GM13977 (cell line): Measurements from ENCODE around the gene PKDREJ.

Source experiments
- DNase-seq: peaks from one replicate; pipeline ENCODE4 v3.0.0; 2012; ENCODE audit warnings: low spot score
- in situ Hi-C: fragments of 300-500 bp; cut with MboI; formaldehyde crosslinking; loops from one replicate; pipeline ENCODE4 v1.12.0; 2022; ENCODE audit warnings: low sequenced_read_pairs, low pct_unique_long_range_greater_than_20kb, mixed read lengths, inconsistent platforms; ENCODE audit not compliant: unreplicated experiment
- TF ChIP-seq, protein P1 (sequence below): IDR thresholded peaks from 2 replicates; pipeline ENCODE4 v1.5.1; 2012; ENCODE audit warnings: mild to moderate bottlenecking, control low read depth; ENCODE audit not compliant: insufficient read depth; ENCODE audit errors: extremely low read depth, missing control alignments

The PKDREJ gene

DNA sequence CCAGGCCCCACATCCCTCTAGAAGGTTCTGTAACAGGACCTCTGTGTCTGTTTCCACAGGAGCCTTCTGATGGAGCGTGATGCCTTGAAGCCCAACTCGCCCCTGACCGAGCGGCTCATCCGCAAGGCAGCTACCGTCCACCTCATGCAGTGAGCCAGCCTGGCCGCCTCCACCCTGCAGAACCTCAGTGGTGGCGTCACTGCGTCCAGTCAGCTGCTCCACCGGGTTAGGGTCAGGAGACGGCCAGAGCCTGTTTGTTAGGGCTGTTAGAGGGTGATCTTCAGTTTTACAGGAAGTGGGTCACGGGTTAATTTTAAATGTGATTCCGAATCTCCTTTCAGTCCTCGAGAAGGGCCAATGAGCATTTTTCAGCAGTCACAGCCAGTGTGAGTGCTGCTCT, 29.6 kb upstream of the PKDREJ start:
- in situ Hi-C loops: no loop called here
- TF ChIP-seq, protein P1, sequence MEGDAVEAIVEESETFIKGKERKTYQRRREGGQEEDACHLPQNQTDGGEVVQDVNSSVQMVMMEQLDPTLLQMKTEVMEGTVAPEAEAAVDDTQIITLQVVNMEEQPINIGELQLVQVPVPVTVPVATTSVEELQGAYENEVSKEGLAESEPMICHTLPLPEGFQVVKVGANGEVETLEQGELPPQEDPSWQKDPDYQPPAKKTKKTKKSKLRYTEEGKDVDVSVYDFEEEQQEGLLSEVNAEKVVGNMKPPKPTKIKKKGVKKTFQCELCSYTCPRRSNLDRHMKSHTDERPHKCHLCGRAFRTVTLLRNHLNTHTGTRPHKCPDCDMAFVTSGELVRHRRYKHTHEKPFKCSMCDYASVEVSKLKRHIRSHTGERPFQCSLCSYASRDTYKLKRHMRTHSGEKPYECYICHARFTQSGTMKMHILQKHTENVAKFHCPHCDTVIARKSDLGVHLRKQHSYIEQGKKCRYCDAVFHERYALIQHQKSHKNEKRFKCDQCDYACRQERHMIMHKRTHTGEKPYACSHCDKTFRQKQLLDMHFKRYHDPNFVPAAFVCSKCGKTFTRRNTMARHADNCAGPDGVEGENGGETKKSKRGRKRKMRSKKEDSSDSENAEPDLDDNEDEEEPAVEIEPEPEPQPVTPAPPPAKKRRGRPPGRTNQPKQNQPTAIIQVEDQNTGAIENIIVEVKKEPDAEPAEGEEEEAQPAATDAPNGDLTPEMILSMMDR: no peak
- DNase-seq: no peak

DNA sequence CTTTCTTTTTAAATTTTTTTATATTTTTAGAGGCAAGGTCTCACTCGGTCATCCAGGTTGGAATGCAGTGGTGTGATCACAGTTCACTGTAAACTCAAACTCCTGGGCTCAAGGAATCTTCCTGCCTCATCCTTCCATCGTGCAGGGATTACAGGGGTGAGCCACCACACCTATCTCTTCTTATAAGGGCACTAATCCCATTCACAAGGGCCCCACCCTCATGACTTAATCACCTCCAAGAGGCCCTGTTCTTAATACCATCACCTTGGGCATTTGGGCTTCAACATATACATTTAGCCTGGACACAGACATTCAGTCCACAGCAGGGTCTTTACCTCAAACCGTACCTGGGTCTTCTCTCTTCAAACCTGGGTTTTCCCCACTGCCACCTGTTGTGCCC, 29.0 kb upstream of the PKDREJ start:
- DNase-seq: no peak
- in situ Hi-C loops: no loop called here
- TF ChIP-seq, protein P1: no peak

DNA sequence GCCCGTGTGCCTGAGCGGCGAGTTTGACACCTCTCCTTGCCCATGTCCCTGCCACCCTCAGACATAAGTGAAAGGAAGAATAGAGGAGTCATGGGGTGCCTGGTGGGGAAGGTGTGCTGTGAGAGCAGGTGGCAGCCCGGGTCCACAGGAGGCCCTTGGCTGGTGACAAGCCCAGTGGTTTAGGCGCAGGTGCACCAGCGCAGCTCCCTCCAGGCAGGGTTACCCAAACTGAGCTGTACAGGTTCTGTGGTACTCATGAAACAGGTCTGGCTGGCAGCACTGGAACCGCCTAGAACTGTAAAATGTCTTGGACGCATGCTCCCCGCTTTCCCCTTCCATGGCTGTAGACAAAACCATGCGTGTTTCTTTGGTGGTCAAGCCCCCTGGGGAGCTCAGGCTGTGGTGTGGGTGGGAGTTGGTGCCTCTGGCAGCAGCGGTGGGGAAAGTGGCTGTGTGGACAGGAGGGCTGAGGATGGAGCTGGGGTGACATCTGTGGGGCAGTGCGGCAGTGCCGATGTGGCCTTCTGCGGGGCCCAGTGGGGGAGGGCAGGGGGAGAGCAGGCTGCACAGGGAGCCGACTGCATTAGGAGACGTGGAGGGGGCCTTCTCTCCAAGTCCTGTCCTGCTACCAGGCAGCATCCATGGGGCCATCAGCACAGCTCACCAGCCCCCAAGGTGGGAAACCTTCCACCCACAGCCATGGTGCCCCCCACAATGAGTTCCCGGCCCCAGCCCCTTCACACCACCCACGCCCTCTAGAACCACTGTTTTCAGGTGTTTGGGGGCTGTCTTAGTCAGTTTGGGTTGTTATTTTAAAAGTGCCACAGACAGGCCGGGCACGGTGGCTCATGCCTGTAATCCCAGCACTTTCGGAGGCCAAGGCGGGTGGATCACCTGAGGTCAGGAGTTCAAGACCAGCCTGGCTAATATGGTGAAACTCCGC, 28.0 kb upstream of the PKDREJ start:
- TF ChIP-seq, protein P1: no peak
- in situ Hi-C loops: no loop called here
- no peak for DNase-seq

DNA sequence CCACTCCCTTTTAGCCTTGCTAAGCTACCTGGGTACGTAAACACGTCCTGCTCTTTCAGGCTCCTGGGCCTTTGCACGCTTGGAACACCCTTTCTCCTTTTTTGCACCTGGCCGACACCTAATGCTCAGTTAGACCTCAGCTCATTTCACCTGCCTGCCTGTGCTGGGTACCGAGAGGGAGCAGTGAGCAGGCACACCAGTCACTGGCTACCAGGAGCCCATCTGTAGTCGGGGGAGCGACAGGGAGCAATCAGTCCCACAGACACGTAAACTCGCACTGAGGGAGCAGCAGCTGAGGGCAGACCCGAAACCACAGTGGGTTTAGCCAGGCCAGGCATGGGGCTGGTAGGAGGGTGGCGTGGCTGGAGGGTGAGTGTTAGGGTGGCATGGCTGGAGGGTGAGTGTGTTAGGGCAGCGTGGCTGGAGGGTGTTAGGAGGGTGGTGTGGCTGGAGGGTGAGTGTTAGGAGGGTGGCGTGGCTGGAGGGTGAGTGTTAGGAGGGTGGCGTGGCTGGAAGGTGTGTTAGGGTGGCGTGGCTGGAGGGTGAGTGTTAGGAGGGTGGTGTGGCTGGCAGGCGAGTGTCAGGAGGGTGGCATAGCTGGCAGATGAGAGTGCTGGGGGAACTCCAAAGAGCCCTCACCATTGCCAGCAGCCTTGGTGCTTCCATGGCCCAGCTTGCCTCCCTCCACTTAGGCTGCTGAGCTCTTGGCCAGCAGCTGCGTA, 27.1 kb upstream of the PKDREJ start:
- in situ Hi-C loops: no loop called here

DNA sequence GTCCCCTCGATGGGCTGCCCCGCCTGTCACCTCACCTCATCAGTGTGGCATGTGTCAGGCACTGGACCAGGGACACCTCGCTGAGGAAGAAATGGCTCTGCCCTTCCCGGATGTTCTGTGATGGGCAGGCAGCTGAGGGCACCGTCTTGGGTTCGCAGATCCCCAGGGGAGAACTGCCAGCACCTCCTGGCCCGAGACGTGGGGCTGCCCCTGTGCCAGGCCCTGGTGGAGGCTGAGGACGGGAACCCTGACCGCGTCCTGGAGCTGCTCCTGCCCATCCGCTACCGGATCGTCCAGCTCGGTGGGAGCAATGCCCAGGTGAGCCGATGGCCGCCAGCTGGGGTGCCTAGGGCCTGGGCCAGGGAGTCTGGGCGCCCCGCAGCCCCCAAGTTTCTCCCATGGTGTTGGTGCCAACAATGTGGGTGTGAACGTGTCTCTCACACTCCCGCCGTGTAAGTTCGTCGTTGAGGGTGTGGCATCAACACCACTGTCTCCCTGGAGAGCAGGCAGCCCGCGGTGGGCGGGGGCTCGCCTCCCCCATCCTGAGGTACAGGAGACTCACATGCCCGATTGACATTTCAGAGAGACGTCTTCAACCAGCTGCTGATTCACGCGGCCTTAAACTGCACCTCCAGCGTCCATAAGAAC, 26.2 kb upstream of the PKDREJ start:
- in situ Hi-C loops: no loop called here
- TF ChIP-seq, protein P1: no peak
- no peak for DNase-seq

More for the DNA sequence above, 27.1 kb upstream of the PKDREJ start:
- TF ChIP-seq, protein P1: no peak
- no peak for DNase-seq

DNA sequence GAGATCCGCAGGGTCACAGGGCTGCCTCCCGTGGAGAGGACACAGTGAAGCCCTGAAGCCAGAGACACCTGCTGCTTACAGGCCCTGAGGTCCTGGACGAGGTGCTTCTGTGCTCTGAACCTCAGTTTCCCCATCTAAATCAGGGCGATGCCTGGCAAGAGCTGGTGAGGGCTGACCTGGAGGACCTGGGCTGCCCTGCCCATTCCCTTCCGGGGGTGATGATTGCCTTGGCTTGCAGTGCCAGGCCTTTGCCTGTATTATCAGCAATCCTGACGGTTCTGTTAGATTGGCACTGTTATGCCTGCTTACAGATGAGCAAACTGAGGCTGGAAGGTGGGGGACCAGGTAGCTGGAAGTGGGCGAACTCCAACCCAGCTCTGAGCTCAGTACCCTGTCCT, 25.7 kb upstream of the PKDREJ start:
- in situ Hi-C loops: no loop called here
- no peak for DNase-seq
- TF ChIP-seq, protein P1: no peak
